H1 (cell line): ENCODE results near the gene MAGIX.

Source experiments
- CBX8 ChIP-seq: fragments of 300-800, 300-1000 bp; sonication (generic); IDR thresholded peaks from 2 replicates; pipeline ENCODE4 v1.7.1; 2016; ENCODE audit warnings: low read depth, low read length, borderline replicate concordance
- TF ChIP-seq, protein P1 (sequence below), 3 experiments: IDR thresholded peaks; 1 replicate in 2 of 3; 2 replicates in 1 of 3; pipeline versions ENCODE4 v1.5.1 to v1.6.1; 2011; ENCODE audit warnings: low read length in 3 of 3, mild to moderate bottlenecking in 3 of 3, inconsistent platforms in 2 of 3, low read depth in 1 of 3, moderate library complexity in 1 of 3; ENCODE audit not compliant: insufficient read depth in 1 of 3; ENCODE audit errors: control extremely low read depth in 1 of 3
- TF ChIP-seq, protein P2 (sequence below): IDR thresholded peaks from 2 replicates; pipeline ENCODE4 v1.6.1; 2011; ENCODE audit warnings: low read length, improper control_type of control experiment

DNA sequence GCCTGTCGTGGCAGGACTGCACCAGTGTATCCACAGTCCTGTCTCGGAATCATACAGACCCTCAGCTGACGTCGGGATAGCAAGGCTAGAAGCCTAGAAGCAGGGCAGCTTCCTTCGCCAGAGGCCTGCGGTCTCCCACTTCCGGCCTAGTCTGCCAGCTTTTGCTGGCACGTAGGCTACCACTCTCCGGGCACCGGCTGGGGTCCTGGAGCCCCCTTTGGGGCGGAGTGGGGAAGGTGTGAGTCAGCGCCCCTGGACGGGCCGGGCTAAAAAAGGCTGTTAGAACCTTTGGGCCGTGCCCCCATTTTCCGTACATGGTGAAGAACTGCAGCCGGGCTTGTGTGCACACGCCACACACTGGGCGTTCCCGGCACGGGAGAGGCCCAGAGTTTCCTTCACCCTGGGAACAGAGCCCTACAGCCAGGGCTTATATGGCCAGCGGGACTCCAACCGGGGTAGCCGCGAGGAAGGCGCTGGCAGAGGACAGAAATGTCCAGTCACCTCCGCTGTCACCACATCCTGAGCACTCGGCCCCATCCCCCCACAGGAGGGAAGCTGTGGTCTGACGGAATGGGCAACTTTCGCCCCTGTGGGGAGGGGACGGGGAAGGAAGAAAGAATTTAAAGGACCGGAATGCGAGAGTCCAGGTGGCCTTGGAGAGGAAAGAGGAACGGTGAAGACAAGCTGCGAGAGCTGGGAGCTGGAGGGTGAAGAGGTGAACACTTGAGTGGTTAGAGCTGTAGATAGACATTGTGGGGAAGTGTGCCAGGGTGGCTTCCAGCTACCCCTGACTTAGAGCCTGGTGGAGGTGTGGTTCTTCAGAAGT, 4.6 kb downstream of the MAGIX start:
- TF ChIP-seq, protein P1, sequence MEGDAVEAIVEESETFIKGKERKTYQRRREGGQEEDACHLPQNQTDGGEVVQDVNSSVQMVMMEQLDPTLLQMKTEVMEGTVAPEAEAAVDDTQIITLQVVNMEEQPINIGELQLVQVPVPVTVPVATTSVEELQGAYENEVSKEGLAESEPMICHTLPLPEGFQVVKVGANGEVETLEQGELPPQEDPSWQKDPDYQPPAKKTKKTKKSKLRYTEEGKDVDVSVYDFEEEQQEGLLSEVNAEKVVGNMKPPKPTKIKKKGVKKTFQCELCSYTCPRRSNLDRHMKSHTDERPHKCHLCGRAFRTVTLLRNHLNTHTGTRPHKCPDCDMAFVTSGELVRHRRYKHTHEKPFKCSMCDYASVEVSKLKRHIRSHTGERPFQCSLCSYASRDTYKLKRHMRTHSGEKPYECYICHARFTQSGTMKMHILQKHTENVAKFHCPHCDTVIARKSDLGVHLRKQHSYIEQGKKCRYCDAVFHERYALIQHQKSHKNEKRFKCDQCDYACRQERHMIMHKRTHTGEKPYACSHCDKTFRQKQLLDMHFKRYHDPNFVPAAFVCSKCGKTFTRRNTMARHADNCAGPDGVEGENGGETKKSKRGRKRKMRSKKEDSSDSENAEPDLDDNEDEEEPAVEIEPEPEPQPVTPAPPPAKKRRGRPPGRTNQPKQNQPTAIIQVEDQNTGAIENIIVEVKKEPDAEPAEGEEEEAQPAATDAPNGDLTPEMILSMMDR (IDR thresholded peaks at IDR 0.05; ENCODE audit: control extremely low read depth in 1 of 3, insufficient read depth in 1 of 3, low read depth in 1 of 3, low read length in 3 of 3): no peak
- TF ChIP-seq CBX8: no peak
- TF ChIP-seq, protein P2, sequence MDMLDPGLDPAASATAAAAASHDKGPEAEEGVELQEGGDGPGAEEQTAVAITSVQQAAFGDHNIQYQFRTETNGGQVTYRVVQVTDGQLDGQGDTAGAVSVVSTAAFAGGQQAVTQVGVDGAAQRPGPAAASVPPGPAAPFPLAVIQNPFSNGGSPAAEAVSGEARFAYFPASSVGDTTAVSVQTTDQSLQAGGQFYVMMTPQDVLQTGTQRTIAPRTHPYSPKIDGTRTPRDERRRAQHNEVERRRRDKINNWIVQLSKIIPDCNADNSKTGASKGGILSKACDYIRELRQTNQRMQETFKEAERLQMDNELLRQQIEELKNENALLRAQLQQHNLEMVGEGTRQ: no peak
